ENCODE measurements around the gene KRTAP6-2.

DNA sequence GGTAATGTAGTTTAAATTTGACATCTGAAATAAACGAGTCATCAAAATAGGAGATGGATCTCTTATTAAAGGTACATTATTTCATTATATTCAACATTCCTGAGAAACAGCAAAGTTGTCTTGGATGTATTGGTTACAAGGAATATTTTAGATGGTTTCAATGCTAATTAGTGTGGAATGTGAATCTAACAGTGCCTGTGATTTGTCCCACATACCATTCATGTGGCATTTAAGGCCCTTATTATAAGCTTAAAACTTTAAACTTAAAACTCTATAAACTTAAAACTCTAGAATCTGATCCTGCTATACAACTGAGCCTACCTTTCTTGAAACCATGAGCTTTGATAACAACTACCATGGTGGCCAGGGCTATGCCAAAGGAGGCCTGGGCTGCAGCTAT, 2.1 kb upstream of the KRTAP6-2 start, which contains the start of gene KRTAP22-1:
- TF ChIP-seq GTF2F1 (IDR thresholded peaks at IDR 0.05; ENCODE audit: low read length) (no peak), NONO (IDR thresholded peaks at IDR 0.05) (no peak), NONO (CRISPR knock-in tag; conservative IDR thresholded peaks at IDR 0.05) (no peak), ZFP62 (CRISPR knock-in tag; IDR thresholded peaks at IDR 0.05) (no peak), HDAC6 (IDR thresholded peaks at IDR 0.05; ENCODE audit: low read depth, low read length) (no peak), FOXM1 (CRISPR knock-in tag; IDR thresholded peaks at IDR 0.05) (no peak), KLF16 (CRISPR knock-in tag; IDR thresholded peaks at IDR 0.05) (no peak), POLR2AphosphoS2 (IDR thresholded peaks at IDR 0.05; ENCODE audit: low read depth, low read length) (no peak), SIN3A (IDR thresholded peaks at IDR 0.05; ENCODE audit: borderline replicate concordance, low read depth, low read length) (no peak)
- TF ChIP-seq, protein P1, sequence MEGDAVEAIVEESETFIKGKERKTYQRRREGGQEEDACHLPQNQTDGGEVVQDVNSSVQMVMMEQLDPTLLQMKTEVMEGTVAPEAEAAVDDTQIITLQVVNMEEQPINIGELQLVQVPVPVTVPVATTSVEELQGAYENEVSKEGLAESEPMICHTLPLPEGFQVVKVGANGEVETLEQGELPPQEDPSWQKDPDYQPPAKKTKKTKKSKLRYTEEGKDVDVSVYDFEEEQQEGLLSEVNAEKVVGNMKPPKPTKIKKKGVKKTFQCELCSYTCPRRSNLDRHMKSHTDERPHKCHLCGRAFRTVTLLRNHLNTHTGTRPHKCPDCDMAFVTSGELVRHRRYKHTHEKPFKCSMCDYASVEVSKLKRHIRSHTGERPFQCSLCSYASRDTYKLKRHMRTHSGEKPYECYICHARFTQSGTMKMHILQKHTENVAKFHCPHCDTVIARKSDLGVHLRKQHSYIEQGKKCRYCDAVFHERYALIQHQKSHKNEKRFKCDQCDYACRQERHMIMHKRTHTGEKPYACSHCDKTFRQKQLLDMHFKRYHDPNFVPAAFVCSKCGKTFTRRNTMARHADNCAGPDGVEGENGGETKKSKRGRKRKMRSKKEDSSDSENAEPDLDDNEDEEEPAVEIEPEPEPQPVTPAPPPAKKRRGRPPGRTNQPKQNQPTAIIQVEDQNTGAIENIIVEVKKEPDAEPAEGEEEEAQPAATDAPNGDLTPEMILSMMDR (CRISPR knock-in tag; IDR thresholded peaks at IDR 0.05), result no peak

Data from HepG2 (cell line).